CD4-positive, alpha-beta T cell (primary cell): Measurements from ENCODE around the gene C14orf180. TPM values are rescaled to one million over a fixed set of nuclear protein-coding genes. Genes with fewer than 3 reads are reported as not detected.

Experiments used
- ATAC-seq: fragments of 200-7000 bp; cut with Tn5 transposase; one replicate; pipeline ENCODE4 v1.10.0; 2022; ENCODE audit warnings: mild to moderate bottlenecking; ENCODE audit not compliant: poor library complexity
- CTCF ChIA-PET: fragments of 350-600 bp; sonication (Branson Sonifier 250); formaldehyde crosslinking; loops from one replicate; lab custom pipeline; 2021; ENCODE audit warnings: antibody characterized with exemption, inconsistent platforms; lab: Charles Lee
- POLR2A ChIA-PET: fragments of 350-600 bp; sonication (Branson Sonifier 250); formaldehyde crosslinking; loops from one replicate; lab custom pipeline; 2021; ENCODE audit warnings: antibody characterized with exemption, inconsistent platforms; lab: Charles Lee
- DNase-seq, 14 experiments: peaks; one replicate each; pipeline ENCODE4 v3.0.0-alpha.2; 2013 to 2020; ENCODE audit warnings: mixed read lengths in 2 of 14
- H3K27ac ChIP-seq, 2 donors: one replicate each; pipeline versions ENCODE4 v1.5.1 to v1.7.0; 2013; ENCODE audit warnings: low read length in 2 of 2, low read depth in 1 of 2, mild to moderate bottlenecking in 1 of 2
- H3K27me3 ChIP-seq, 2 experiments: 1 replicate in 1 of 2; 2 replicates in 1 of 2; pipeline versions ENCODE4 v1.6.1 to v1.7.0; 2013; ENCODE audit warnings: low read length in 2 of 2, control low read depth in 1 of 2, mild to moderate bottlenecking in 1 of 2, moderate library complexity in 1 of 2; ENCODE audit not compliant: insufficient read depth in 2 of 2, control insufficient read depth in 1 of 2
- H3K36me3 ChIP-seq: one replicate; pipeline ENCODE4 v1.6.1; 2013; ENCODE audit warnings: low read length, control low read depth; ENCODE audit not compliant: insufficient read depth
- H3K4me1 ChIP-seq: one replicate; pipeline ENCODE4 v1.6.1; 2013; ENCODE audit warnings: low read length, control low read depth; ENCODE audit not compliant: insufficient read depth
- H3K4me3 ChIP-seq: one replicate; pipeline ENCODE4 v1.5.1; 2013; ENCODE audit warnings: mild to moderate bottlenecking, low read length, moderate library complexity
- H3K9me3 ChIP-seq, 2 experiments: 1 replicate in 1 of 2; 2 replicates in 1 of 2; pipeline versions ENCODE4 v1.6.1 to v1.7.0; 2013; ENCODE audit warnings: low read length in 2 of 2, mild to moderate bottlenecking in 2 of 2, control low read depth in 1 of 2, moderate library complexity in 1 of 2; ENCODE audit not compliant: control insufficient read depth in 1 of 2, insufficient read depth in 1 of 2
- H3K27ac Mint-ChIP-seq: one replicate; pipeline ENCODE4 v1.8.0; 2020; ENCODE audit warnings: mixed read lengths
- H3K27me3 Mint-ChIP-seq: one replicate; pipeline ENCODE4 v1.8.0; 2021; ENCODE audit warnings: mixed read lengths
- H3K36me3 Mint-ChIP-seq: one replicate; pipeline ENCODE4 v1.8.0; 2021; ENCODE audit warnings: low read depth, mixed read lengths
- H3K4me1 Mint-ChIP-seq: one replicate; pipeline ENCODE4 v1.8.0; 2021; ENCODE audit warnings: low read depth, mixed read lengths
- H3K4me3 Mint-ChIP-seq: one replicate; pipeline ENCODE4 v1.8.0; 2020; ENCODE audit warnings: mild to moderate bottlenecking, mixed read lengths
- H3K9me3 Mint-ChIP-seq: one replicate; pipeline ENCODE4 v1.8.0; 2020; ENCODE audit warnings: mixed read lengths
- intact Hi-C, 2 experiments: fragments of 100-400 bp; cut with DNase I in 1 of 2; cut with micrococcal nuclease in 1 of 2; formaldehyde crosslinking; loops; one replicate each; pipeline versions ENCODE4 v1.15.1 to v1.9.0; 2023 to 2025; cut with DNase I, micrococcal nuclease
- total RNA-seq, 174 experiments: library from RNA in 2 of 174; stranded (reverse) in 2 of 174; gene quantifications; one replicate each; pipeline ENCODE4 v1.2.3 and lab custom pipeline; 2021 to 2026
- TF ChIP-seq, protein P1 (sequence below): fragments of 200-600 bp; IDR thresholded peaks from one replicate; pipeline ENCODE4 v1.8.0; 2022; ENCODE audit warnings: antibody characterized with exemption, mild to moderate bottlenecking

C14orf180 gene
- total RNA-seq, 2 experiments from 2014 or later: not detected

DNA sequence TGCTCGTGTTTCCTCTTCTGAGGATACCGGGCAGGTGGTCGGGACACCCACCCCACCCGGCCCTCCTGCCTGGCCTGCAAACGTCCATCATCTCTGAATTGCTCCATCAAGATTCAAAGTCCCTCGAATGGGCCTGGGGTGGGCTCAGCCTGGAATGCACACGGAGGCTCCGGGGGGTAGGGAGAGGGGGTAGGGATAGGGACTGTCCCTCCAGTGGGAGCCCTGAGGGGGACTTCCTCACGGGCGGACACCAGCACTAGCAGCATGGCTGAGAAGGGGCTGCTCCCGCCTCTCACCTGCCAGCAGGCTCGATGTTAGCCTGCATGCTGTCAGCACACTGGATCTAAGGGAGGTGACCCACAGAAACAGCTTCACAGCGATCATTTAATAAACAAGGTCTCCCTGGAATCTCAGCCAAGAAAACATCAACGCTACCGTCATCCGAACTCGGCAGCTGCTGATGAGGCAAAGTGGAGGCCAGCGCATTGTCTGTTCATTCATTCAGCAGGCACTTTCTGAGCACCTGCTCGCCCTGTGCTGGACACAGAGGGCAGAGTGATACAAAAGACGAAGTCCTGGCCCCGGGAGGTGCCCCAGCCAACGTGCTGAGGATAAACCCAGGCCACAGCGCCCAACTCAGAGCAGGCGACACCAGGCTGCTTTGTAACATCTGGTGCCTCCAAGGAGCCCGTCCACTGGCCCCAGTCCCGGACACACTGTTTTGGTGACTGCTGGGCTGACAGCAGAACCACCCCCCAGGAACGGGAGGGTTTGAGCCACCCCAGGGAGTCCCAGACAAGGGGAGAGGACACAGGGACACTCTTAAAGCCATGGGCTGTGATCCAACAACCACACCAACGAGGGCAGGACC, 18.7 kb downstream of the C14orf180 start:
- no peak for ATAC-seq
- H3K4me1 Mint-ChIP-seq: no peaks in the 10 kb centered on the region
- no peak overlapping the region for H3K27ac Mint-ChIP-seq
- H3K36me3 ChIP-seq: no peaks in the 10 kb centered on the region
- H3K9me3 Mint-ChIP-seq: no peaks in the 10 kb centered on the region
- no peak overlapping the region for H3K4me3 Mint-ChIP-seq
- peaks cover 39% of the 10 kb centered on the region for H3K27me3 Mint-ChIP-seq
- H3K27me3 ChIP-seq: peaks cover 10 to 19% of the 10 kb centered on the region in 2 experiments
- POLR2A ChIA-PET: no interaction called here
- H3K36me3 Mint-ChIP-seq: no peaks in the 10 kb centered on the region
- no peak overlapping the region for H3K27ac ChIP-seq
- peak in 1 of 14 experiments; percentile 2 for DNase-seq
- intact Hi-C loops: no loop called here
- CTCF ChIA-PET: no interaction called here
- H3K4me1 ChIP-seq: no peaks in the 10 kb centered on the region
- H3K9me3 ChIP-seq: peaks cover 0 to 6% of the 10 kb centered on the region in 2 experiments
- no peak overlapping the region for H3K4me3 ChIP-seq
- TF ChIP-seq, protein P1, sequence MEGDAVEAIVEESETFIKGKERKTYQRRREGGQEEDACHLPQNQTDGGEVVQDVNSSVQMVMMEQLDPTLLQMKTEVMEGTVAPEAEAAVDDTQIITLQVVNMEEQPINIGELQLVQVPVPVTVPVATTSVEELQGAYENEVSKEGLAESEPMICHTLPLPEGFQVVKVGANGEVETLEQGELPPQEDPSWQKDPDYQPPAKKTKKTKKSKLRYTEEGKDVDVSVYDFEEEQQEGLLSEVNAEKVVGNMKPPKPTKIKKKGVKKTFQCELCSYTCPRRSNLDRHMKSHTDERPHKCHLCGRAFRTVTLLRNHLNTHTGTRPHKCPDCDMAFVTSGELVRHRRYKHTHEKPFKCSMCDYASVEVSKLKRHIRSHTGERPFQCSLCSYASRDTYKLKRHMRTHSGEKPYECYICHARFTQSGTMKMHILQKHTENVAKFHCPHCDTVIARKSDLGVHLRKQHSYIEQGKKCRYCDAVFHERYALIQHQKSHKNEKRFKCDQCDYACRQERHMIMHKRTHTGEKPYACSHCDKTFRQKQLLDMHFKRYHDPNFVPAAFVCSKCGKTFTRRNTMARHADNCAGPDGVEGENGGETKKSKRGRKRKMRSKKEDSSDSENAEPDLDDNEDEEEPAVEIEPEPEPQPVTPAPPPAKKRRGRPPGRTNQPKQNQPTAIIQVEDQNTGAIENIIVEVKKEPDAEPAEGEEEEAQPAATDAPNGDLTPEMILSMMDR: no peak

GRCh38 chr14:104598910-104599273, 19.3 kb downstream of the C14orf180 start:
- peaks cover 0 to 10% of the 10 kb centered on the region in 2 experiments for H3K9me3 ChIP-seq
- peaks cover 13 to 24% of the 10 kb centered on the region in 2 experiments for H3K27me3 ChIP-seq
- DNase-seq: no peak
- Mint-ChIP-seq H3K36me3 (no peaks in the 10 kb centered on the region), H3K9me3 (no peaks in the 10 kb centered on the region), H3K4me1 (no peaks in the 10 kb centered on the region), H3K27me3 (peaks cover 41% of the 10 kb centered on the region), H3K4me3 (no peak overlapping the region), H3K27ac (no peak overlapping the region)
- CTCF ChIA-PET: no interaction called here
- H3K4me1 ChIP-seq: no peaks in the 10 kb centered on the region
- no peak overlapping the region for H3K4me3 ChIP-seq
- TF ChIP-seq, protein P1: no peak
- POLR2A ChIA-PET: no interaction called here
- H3K36me3 ChIP-seq: no peaks in the 10 kb centered on the region
- H3K27ac ChIP-seq: no peak overlapping the region
- no peak for ATAC-seq
- intact Hi-C loops: no loop called here

- H3K9me3 ChIP-seq: peaks cover 0 to 11% of the 10 kb centered on the region in 2 experiments
- CTCF ChIA-PET: no interaction called here
- no peak overlapping the region for H3K27ac ChIP-seq
- intact Hi-C loops: no loop called here
- POLR2A ChIA-PET: no interaction called here
- H3K27me3 ChIP-seq: peaks cover 16 to 29% of the 10 kb centered on the region in 2 experiments
- Mint-ChIP-seq H3K27me3 (peaks cover 44% of the 10 kb centered on the region), H3K27ac (no peak overlapping the region), H3K4me3 (no peak overlapping the region), H3K4me1 (no peaks in the 10 kb centered on the region), H3K36me3 (no peaks in the 10 kb centered on the region), H3K9me3 (no peaks in the 10 kb centered on the region)
- ATAC-seq: no peak
- H3K4me1 ChIP-seq: no peaks in the 10 kb centered on the region
- no peak overlapping the region for H3K4me3 ChIP-seq
- DNase-seq: no peak
- H3K36me3 ChIP-seq: no peaks in the 10 kb centered on the region
- TF ChIP-seq, protein P1: no peak
Measured at GRCh38 chr14:104599446-104599845, 19.9 kb downstream of the C14orf180 start.
